Activated CD8-positive, alpha-beta memory T cell treated with anti-CD3 and anti-CD28 coated beads for 36 hours (primary cell): ENCODE measurements around the gene DCX. TPM values are rescaled to one million over a fixed set of nuclear protein-coding genes. Genes with fewer than 3 reads are reported as not detected.

Source experiments
- CTCF ChIA-PET: fragments of 350-600 bp; sonication (Branson Sonifier 250); formaldehyde crosslinking; loops from one replicate; lab custom pipeline; 2021; ENCODE audit warnings: antibody characterized with exemption; lab: Charles Lee
- POLR2A ChIA-PET: fragments of 350-600 bp; sonication (Branson Sonifier 250); formaldehyde crosslinking; loops from one replicate; lab custom pipeline; 2021; ENCODE audit warnings: antibody characterized with exemption; lab: Charles Lee
- total RNA-seq, 2 experiments: library from RNA; stranded (reverse); gene quantifications; one replicate each; pipeline ENCODE4 v1.2.3, GENCODE V29; 2021

Gene DCX
- total RNA-seq, 2 experiments from 2014 or later: not detected

DNA sequence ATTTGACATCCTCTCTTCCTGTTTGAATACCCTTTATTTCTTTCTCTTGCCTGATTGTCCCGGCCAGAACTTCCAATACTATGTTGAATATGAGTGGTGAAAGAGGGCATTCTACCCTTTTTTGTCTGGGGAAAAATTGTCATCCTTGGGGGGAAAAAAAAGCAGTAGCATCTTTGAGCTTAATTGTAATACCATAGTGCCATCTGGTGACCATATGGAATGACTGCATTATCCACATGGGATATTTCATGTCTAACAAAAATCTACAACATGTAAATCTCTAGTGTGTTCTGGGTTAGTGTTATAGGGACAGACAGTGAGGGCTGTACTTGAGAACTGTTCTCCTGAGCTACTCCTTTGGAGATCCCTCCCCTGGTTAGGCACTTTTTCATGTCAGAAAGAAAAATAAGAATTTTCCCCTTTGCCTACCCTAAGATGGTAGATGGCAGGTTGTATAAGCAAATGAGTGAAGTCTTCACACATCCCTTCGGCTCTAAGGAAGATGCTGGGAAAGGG lies 167.7 kb downstream of the DCX start:
- CTCF ChIA-PET: interaction anchor here (1.5 kb wide), 1 partner anchor 144 kb away, joined by 3 read pairs; no protein-coding TSS in a partner anchor
- POLR2A ChIA-PET: no interaction called here

Other genes starting within 250 kb of the DCX start
- not detected for gene CAPN6, start 141.7 kb downstream of the DCX start, total RNA-seq
- not detected for gene SERTM2, start 99.5 kb upstream of the DCX start, total RNA-seq